ENCODE data around the gene KCNK4.
A peak's percentile ranks its signal among the peaks of the same experiment; 100 is the strongest.
"Not testable (repeated sequence)": the region's sequence is repeated elsewhere in the genome, so short reads cannot be mapped to it uniquely, and the experiment has no call there.

KCNK4 gene

GRCh38 chr11:64307795-64308194, 16.7 kb downstream of the KCNK4 start:
- H3K4me3 ChIP-seq (replicated peaks; ENCODE audit: insufficient read depth, low read length); H3K27ac ChIP-seq (replicated peaks); DNase-seq (ENCODE audit: low read depth in 1 of 2, low spot score in 1 of 2): not testable (repeated sequence)

GRCh38 chr11:64312947-64313346, 21.8 kb downstream of the KCNK4 start:
- DNase-seq (ENCODE audit: low read depth in 1 of 2, low spot score in 1 of 2): no peak
- TF ChIP-seq REST (IDR thresholded peaks at IDR 0.05; ENCODE audit: insufficient replicate concordance, low read depth): no peak
- no peak overlapping the region for H3K27ac ChIP-seq (replicated peaks)
- no peak overlapping the region for H3K4me3 ChIP-seq (replicated peaks; ENCODE audit: insufficient read depth, low read length)
- no peaks in the 10 kb centered on the region for H3K27me3 ChIP-seq (ENCODE audit: insufficient read depth, poor library complexity, severe bottlenecking)

More at GRCh38 chr11:64307795-64308194, 16.7 kb downstream of the KCNK4 start:
- not testable (repeated sequence) for H3K27me3 ChIP-seq (ENCODE audit: insufficient read depth, poor library complexity, severe bottlenecking)

- no peak for DNase-seq (ENCODE audit: low read depth in 1 of 2, low spot score in 1 of 2)
- TF ChIP-seq SPI1 (IDR thresholded peaks at IDR 0.05; ENCODE audit: borderline replicate concordance, low read depth): no peak
- no peak for TF ChIP-seq GABPA (IDR thresholded peaks at IDR 0.05; ENCODE audit: low read depth)
- TF ChIP-seq POLR2AphosphoS5 (IDR thresholded peaks at IDR 0.05; ENCODE audit: low read depth): no peak
- TF ChIP-seq CTCF (IDR thresholded peaks at IDR 0.05; ENCODE audit: insufficient read depth, low read length): no peak
- TF ChIP-seq REST (IDR thresholded peaks at IDR 0.05; ENCODE audit: insufficient replicate concordance, low read depth): no peak
- H3K27me3 ChIP-seq (ENCODE audit: insufficient read depth, poor library complexity, severe bottlenecking): no peaks in the 10 kb centered on the region
- no peak overlapping the region for H3K27ac ChIP-seq (replicated peaks)
- no peak overlapping the region for H3K4me3 ChIP-seq (replicated peaks; ENCODE audit: insufficient read depth, low read length)
Measured at GRCh38 chr11:64313491-64314145, 22.5 kb downstream of the KCNK4 start.

GRCh38 chr11:64314146-64314804, 23.2 kb downstream of the KCNK4 start:
- no peak overlapping the region for H3K4me3 ChIP-seq (replicated peaks; ENCODE audit: insufficient read depth, low read length)
- TF ChIP-seq CTCF (IDR thresholded peaks at IDR 0.05; ENCODE audit: insufficient read depth, low read length): peak; percentile 4
- TF ChIP-seq REST (IDR thresholded peaks at IDR 0.05; ENCODE audit: insufficient replicate concordance, low read depth): no peak
- H3K27me3 ChIP-seq (ENCODE audit: insufficient read depth, poor library complexity, severe bottlenecking): no peaks in the 10 kb centered on the region
- no peak overlapping the region for H3K27ac ChIP-seq (replicated peaks)
- DNase-seq (ENCODE audit: low read depth in 1 of 2, low spot score in 1 of 2): no peak

All from HL-60 (cell line).